ENCODE measurements around the gene CRYBG1. TPM values are rescaled to one million over a fixed set of nuclear protein-coding genes. Genes with fewer than 3 reads are reported as not detected.

The CRYBG1 gene
- total and polyA plus RNA-seq, 2 of the 4 experiments (the other 2 are of a cell fraction): 0.38 to 1.1 TPM

- H2BK20ac ChIP-seq (ENCODE audit: low read depth, low read length): no peak overlapping the region
- H2BK120ac ChIP-seq (ENCODE audit: low read depth, low read length): no peak overlapping the region
- H4K5ac ChIP-seq (ENCODE audit: low read depth, low read length): no peak overlapping the region
- dilution Hi-C loops (cut with HindIII; ENCODE audit: low sequenced_read_pairs, unreplicated experiment) (no loop called here), intact Hi-C loops (cut with micrococcal nuclease) (no loop called here), in situ Hi-C loops (cut with MboI; ENCODE audit: low sequenced_read_pairs) (no loop called here)
- no peak overlapping the region for H4K8ac ChIP-seq (ENCODE audit: low read depth in 2 of 2, low read length in 2 of 2)
- no peaks in the 10 kb centered on the region for H3K9me1 ChIP-seq (ENCODE audit: insufficient read depth, low read length)
- TF ChIP-seq MAZ (IDR thresholded peaks at IDR 0.05; ENCODE audit: borderline replicate concordance, low read depth, low read length) (no peak), MXI1 (IDR thresholded peaks at IDR 0.05; ENCODE audit: borderline replicate concordance, low read depth, low read length) (no peak), NFE2L2 (IDR thresholded peaks at IDR 0.05; ENCODE audit: low read depth, low read length) (no peak), CHD1 (IDR thresholded peaks at IDR 0.05; ENCODE audit: low read depth, low read length) (no peak), ELK1 (IDR thresholded peaks at IDR 0.05; ENCODE audit: borderline replicate concordance, low read depth, low read length) (no peak)
- TF ChIP-seq, protein P1, sequence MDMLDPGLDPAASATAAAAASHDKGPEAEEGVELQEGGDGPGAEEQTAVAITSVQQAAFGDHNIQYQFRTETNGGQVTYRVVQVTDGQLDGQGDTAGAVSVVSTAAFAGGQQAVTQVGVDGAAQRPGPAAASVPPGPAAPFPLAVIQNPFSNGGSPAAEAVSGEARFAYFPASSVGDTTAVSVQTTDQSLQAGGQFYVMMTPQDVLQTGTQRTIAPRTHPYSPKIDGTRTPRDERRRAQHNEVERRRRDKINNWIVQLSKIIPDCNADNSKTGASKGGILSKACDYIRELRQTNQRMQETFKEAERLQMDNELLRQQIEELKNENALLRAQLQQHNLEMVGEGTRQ (IDR thresholded peaks at IDR 0.05; ENCODE audit: low read depth, low read length): no peak
- H3K9me3 ChIP-seq (ENCODE audit: control insufficient read depth, insufficient read depth, low read length): no peaks in the 10 kb centered on the region
- H4K91ac ChIP-seq (ENCODE audit: insufficient read depth, low read depth, low read length): no peak overlapping the region
- no peaks in the 10 kb centered on the region for H4K20me1 ChIP-seq (ENCODE audit: insufficient read depth, low read length)
- H3K27me3 ChIP-seq (ENCODE audit: control insufficient read depth, insufficient read depth, low read length): peaks cover 20% of the 10 kb centered on the region
- H3K56ac ChIP-seq (ENCODE audit: extremely low read depth, insufficient read depth, low read length): no peak overlapping the region
- H3K79me1 ChIP-seq (ENCODE audit: low read depth in 1 of 2, low read length in 2 of 2): no peaks in the 10 kb centered on the region
- H3K18ac ChIP-seq (ENCODE audit: low read depth, low read length): no peak overlapping the region
- H3K27ac ChIP-seq (ENCODE audit: insufficient read depth, low read length): no peak overlapping the region
- no peak overlapping the region for H3K9ac ChIP-seq (ENCODE audit: low read depth, low read length)
- no peak overlapping the region for H2BK15ac ChIP-seq (ENCODE audit: low read depth, low read length)
- no peaks in the 10 kb centered on the region for H3K36me3 ChIP-seq (ENCODE audit: control insufficient read depth, insufficient read depth, low read length)
- ChIA-PET POLR2A (ENCODE audit: unreplicated experiment) (no interaction called here), CTCF (no interaction called here)
- ATAC-seq (ENCODE audit: low read depth) (no peak), DNase-seq (no peak)
- no TSS peak for BruUV-seq (replicated peaks)
- H3K23ac ChIP-seq (ENCODE audit: low read depth, low read length): no peak overlapping the region
- no peak overlapping the region for H3K4ac ChIP-seq (ENCODE audit: low read depth, low read length)
- H3K4me1 ChIP-seq (ENCODE audit: control insufficient read depth, insufficient read depth, low read length): no peaks in the 10 kb centered on the region
- no peak overlapping the region for H3K4me3 ChIP-seq (ENCODE audit: insufficient read depth, low read depth, low read length)
- H3K4me2 ChIP-seq (ENCODE audit: low read depth, low read length): no peak overlapping the region
- no peak overlapping the region for H3K14ac ChIP-seq (replicated peaks; ENCODE audit: low read depth, low read length)
- no peak overlapping the region for H2AK9ac ChIP-seq (replicated peaks; ENCODE audit: low read depth, low read length, poor library complexity)
- no peak overlapping the region for H2AK5ac ChIP-seq (ENCODE audit: low read depth, low read length)
- no peak overlapping the region for H2AFZ ChIP-seq (replicated peaks; ENCODE audit: low read length, poor library complexity)
- no peak overlapping the region for H2BK5ac ChIP-seq (ENCODE audit: low read depth, low read length, poor library complexity, severe bottlenecking)
- no CpG with 5 or more reads among the region's 3 CpGs for WGBS, 2 experiments (ENCODE audit: extremely low coverage in 2 of 2, insufficient read length in 1 of 2)
Measured at GRCh38 chr6:106495014-106495413, 134.5 kb downstream of the CRYBG1 start.

Data from IMR-90 (cell line).